Neural cell (in vitro differentiated cells): Measurements from ENCODE around the gene TANGO6. TPM values are rescaled to one million over a fixed set of nuclear protein-coding genes. Genes with fewer than 3 reads are reported as not detected.

ENCODE experiments used
- H2AFZ ChIP-seq: fragments of 200-600, 300-800 bp; sonication (generic), shearing (Covaris generic); 2 replicates; pipeline ENCODE4 v1.6.0; 2014; ENCODE audit warnings: low read depth, mild to moderate bottlenecking, antibody characterized with exemption, low read length, moderate library complexity
- H3F3A ChIP-seq: fragments of 200-600 bp; shearing (Covaris generic); 2 replicates; pipeline ENCODE4 v1.6.1; 2016; ENCODE audit warnings: mild to moderate bottlenecking, moderate library complexity, mixed read lengths, antibody characterized with exemption, low read length; ENCODE audit not compliant: insufficient read depth, poor library complexity, severe bottlenecking
- H3K27ac ChIP-seq: fragments of 200-600, 300-800 bp; sonication (generic), shearing (Covaris generic); 2 replicates; pipeline ENCODE4 v1.5.1; 2014; ENCODE audit warnings: mild to moderate bottlenecking, low read length, moderate library complexity
- H3K27me3 ChIP-seq: fragments of 300-800, 200-600 bp; sonication (generic), shearing (Covaris generic); 2 replicates; pipeline ENCODE4 v1.6.0; 2014; ENCODE audit warnings: mild to moderate bottlenecking, low read depth, low read length, moderate library complexity; ENCODE audit not compliant: insufficient read depth
- H3K36me3 ChIP-seq: fragments of 300-800, 200-600 bp; sonication (generic), shearing (Covaris generic); 2 replicates; pipeline ENCODE4 v1.5.1; 2014; ENCODE audit warnings: mild to moderate bottlenecking, antibody characterized with exemption, low read length, moderate library complexity; ENCODE audit not compliant: insufficient read depth
- H3K4me2 ChIP-seq: fragments of 300-800, 200-600 bp; sonication (generic), shearing (Covaris generic); 2 replicates; pipeline ENCODE4 v1.6.0; 2014; ENCODE audit warnings: mild to moderate bottlenecking, low read length
- H3K4me3 ChIP-seq: fragments of 300-800, 200-600 bp; sonication (generic), shearing (Covaris generic); 2 replicates; pipeline ENCODE4 v1.5.1; 2014; ENCODE audit warnings: mild to moderate bottlenecking, low read length, moderate library complexity
- H3K79me2 ChIP-seq: fragments of 200-600 bp; shearing (Covaris generic); replicated peaks from 2 replicates; pipeline ENCODE4 v1.6.0; 2014; ENCODE audit warnings: mild to moderate bottlenecking, low read length, moderate library complexity; ENCODE audit not compliant: insufficient read depth
- H3K9ac ChIP-seq: fragments of 300-800, 200-600 bp; sonication (generic), shearing (Covaris generic); 2 replicates; pipeline ENCODE4 v1.6.1; 2016; ENCODE audit warnings: mild to moderate bottlenecking, low read length, mixed read lengths
- H3K9me2 ChIP-seq: fragments of 200-600 bp; shearing (Covaris generic); 2 replicates; pipeline ENCODE4 v1.6.1; 2016; ENCODE audit warnings: mild to moderate bottlenecking, low read length, mixed read lengths; ENCODE audit not compliant: insufficient read depth
- H3K9me3 ChIP-seq: fragments of 200-600, 300-800 bp; sonication (generic), shearing (Covaris generic); 2 replicates; pipeline ENCODE4 v1.6.1; 2016; ENCODE audit warnings: mild to moderate bottlenecking, mixed run types, low read length, moderate library complexity, mixed read lengths
- H4K20me1 ChIP-seq: fragments of 200-600 bp; shearing (Covaris generic); 2 replicates; pipeline ENCODE4 v1.6.1; 2016; ENCODE audit warnings: mild to moderate bottlenecking, mixed run types; ENCODE audit not compliant: insufficient read depth
- CTCF ChIP-seq: fragments of 450-650 bp; IDR thresholded peaks from 2 replicates; pipeline ENCODE4 v1.5.1; 2014; ENCODE audit warnings: antibody characterized with exemption, mild to moderate bottlenecking, moderate library complexity; ENCODE audit not compliant: poor library complexity, severe bottlenecking
- EP300 ChIP-seq: fragments of 450-650 bp; conservative IDR thresholded peaks from 2 replicates; pipeline ENCODE4 v1.6.1; 2014; ENCODE audit warnings: antibody characterized with exemption, mild to moderate bottlenecking, moderate library complexity; ENCODE audit not compliant: poor library complexity, severe bottlenecking
- EZH2 ChIP-seq: fragments of 200-600, 300-800 bp; shearing (Covaris generic), sonication (generic); IDR thresholded peaks from 2 replicates; pipeline ENCODE4 v1.6.1; 2014; ENCODE audit warnings: antibody characterized with exemption, low read length, borderline replicate concordance, mild to moderate bottlenecking; ENCODE audit not compliant: insufficient read depth, poor library complexity, severe bottlenecking
- MXI1 ChIP-seq: fragments of 450-650 bp; conservative IDR thresholded peaks from 2 replicates; pipeline ENCODE4 v1.6.1; 2014; ENCODE audit warnings: antibody characterized with exemption, mild to moderate bottlenecking; ENCODE audit not compliant: poor library complexity, severe bottlenecking
- POLR2AphosphoS5 ChIP-seq: IDR thresholded peaks from 2 replicates; pipeline ENCODE4 v1.6.1; 2012
- RAD21 ChIP-seq: fragments of 450-650 bp; conservative IDR thresholded peaks from 2 replicates; pipeline ENCODE4 v1.6.1; 2014; ENCODE audit warnings: antibody characterized with exemption, mild to moderate bottlenecking, moderate library complexity
- REST ChIP-seq: IDR thresholded peaks from 2 replicates; pipeline ENCODE4 v1.6.1; 2012; ENCODE audit warnings: borderline replicate concordance
- SMC3 ChIP-seq: fragments of 450-650 bp; conservative IDR thresholded peaks from 2 replicates; pipeline ENCODE4 v1.6.1; 2014; ENCODE audit warnings: antibody characterized with exemption, mild to moderate bottlenecking, moderate library complexity; ENCODE audit not compliant: poor library complexity
- TAF1 ChIP-seq: IDR thresholded peaks from 2 replicates; pipeline ENCODE4 v1.6.1; 2012; ENCODE audit warnings: low read depth
- polyA plus RNA-seq: library from polyadenylated mRNA; depleted of rRNA; stranded (reverse); fragments of >200 nt; gene quantifications from 2 replicates; pipeline ENCODE4 v1.2.3, GENCODE V29; 2014

Gene TANGO6
- polyA plus RNA-seq, 1 donor from 2014 or later, result 9.5 TPM

GRCh38 chr16:69012906-69013305 lies 169.6 kb downstream of the TANGO6 start:
- Histone ChIP-seq H2AFZ (no peak overlapping the region), H3K27me3 (no peaks in the 10 kb centered on the region)

GRCh38 chr16:69013991-69014390 lies 170.7 kb downstream of the TANGO6 start:
- H3F3A ChIP-seq, result no peaks in the 10 kb centered on the region
- TF ChIP-seq EP300, result no peak
- no peak for TF ChIP-seq RAD21
- no peak for TF ChIP-seq REST
- no peak overlapping the region for H3K4me3 ChIP-seq
- no peak overlapping the region for H3K9ac ChIP-seq
- H3K27me3 ChIP-seq, result no peaks in the 10 kb centered on the region
- H2AFZ ChIP-seq, result no peak overlapping the region
- no peaks in the 10 kb centered on the region for H4K20me1 ChIP-seq
- H3K9me2 ChIP-seq, result no peaks in the 10 kb centered on the region
- H3K79me2 ChIP-seq, result no peaks in the 10 kb centered on the region
- no peaks in the 10 kb centered on the region for H3K36me3 ChIP-seq
- H3K4me2 ChIP-seq, result no peak overlapping the region
- no peak overlapping the region for H3K27ac ChIP-seq
- H3K9me3 ChIP-seq, result no peaks in the 10 kb centered on the region

More at GRCh38 chr16:69012906-69013305, 169.6 kb downstream of the TANGO6 start:
- Histone ChIP-seq H3K9me2 (no peaks in the 10 kb centered on the region), H3K9ac (no peak overlapping the region), H3K4me3 (no peak overlapping the region), H4K20me1 (no peaks in the 10 kb centered on the region), H3K9me3 (no peaks in the 10 kb centered on the region), H3K4me2 (no peak overlapping the region), H3K36me3 (no peaks in the 10 kb centered on the region), H3F3A (no peaks in the 10 kb centered on the region), H3K79me2 (no peaks in the 10 kb centered on the region), H3K27ac (no peak overlapping the region)
- no peak for TF ChIP-seq REST
- TF ChIP-seq RAD21, result no peak
- TF ChIP-seq CTCF, result no peak
- TF ChIP-seq TAF1, result no peak
- no peak for TF ChIP-seq MXI1
- TF ChIP-seq SMC3, result no peak
- TF ChIP-seq EP300, result no peak
- no peak for TF ChIP-seq EZH2
- no peak for TF ChIP-seq POLR2AphosphoS5
